HG03520 (cell line): ENCODE results near the gene SLC66A2.
"Not testable (repeated sequence)": the region's sequence is repeated elsewhere in the genome, so short reads cannot be mapped to it uniquely, and the experiment has no call there.

Experiments used
- ATAC-seq: cut with Tn5 transposase; IDR thresholded peaks from one replicate; pipeline ENCODE4 v1.9.1; 2021; ENCODE audit warnings: mild to moderate bottlenecking, moderate library complexity; ENCODE audit not compliant: unreplicated experiment

SLC66A2 gene

GRCh38 chr18:79951545-79952455 lies at the start of gene SLC66A2:
SLC66A2 (minus strand) TSS chr18:79951653; CDS start chr18:79950926, 727 bp downstream.
- ATAC-seq, result peak; percentile 65

GRCh38 chr18:80000877-80001276 lies 49.4 kb upstream of the SLC66A2 start:
- no peak for ATAC-seq

- ATAC-seq, result not testable (repeated sequence)
Measured at GRCh38 chr18:79999701-80000100, 48.2 kb upstream of the SLC66A2 start.

GRCh38 chr18:79991494-79991893 lies 40.0 kb upstream of the SLC66A2 start:
- ATAC-seq, result no peak

GRCh38 chr18:79989195-79989497 lies 37.7 kb upstream of the SLC66A2 start:
- ATAC-seq, result no peak

- peak; percentile 95 for ATAC-seq
Measured at GRCh38 chr18:79988451-79989194, 37.2 kb upstream of the SLC66A2 start, which contains the start of gene TXNL4A. TXNL4A (minus strand) TSS chr18:79988563; CDS start chr18:79988392, 171 bp downstream.

GRCh38 chr18:79988071-79988450 lies 36.6 kb upstream of the SLC66A2 start:
- ATAC-seq, result peak; percentile 47

DNA sequence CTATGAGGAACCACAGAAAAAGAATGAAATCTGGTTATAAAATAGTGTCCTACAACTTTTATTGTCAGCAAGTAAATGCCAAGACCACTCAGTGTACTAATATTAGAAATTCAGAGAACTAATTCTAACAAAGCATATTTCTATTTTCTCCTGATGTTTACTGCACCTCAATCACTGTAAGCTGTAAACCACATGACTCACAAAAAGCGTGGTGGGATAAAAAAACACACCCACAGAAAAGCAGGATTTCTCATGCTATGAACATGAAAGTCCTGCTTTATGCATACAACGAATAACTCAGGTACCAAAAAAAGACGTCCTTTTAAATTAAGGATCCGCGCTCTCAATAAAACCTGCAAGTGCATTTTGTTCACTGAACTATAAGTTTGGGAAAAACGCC lies 36.1 kb upstream of the SLC66A2 start:
- ATAC-seq, result no peak

- no peak for ATAC-seq
Measured at GRCh38 chr18:79986726-79987125, 35.3 kb upstream of the SLC66A2 start.

DNA sequence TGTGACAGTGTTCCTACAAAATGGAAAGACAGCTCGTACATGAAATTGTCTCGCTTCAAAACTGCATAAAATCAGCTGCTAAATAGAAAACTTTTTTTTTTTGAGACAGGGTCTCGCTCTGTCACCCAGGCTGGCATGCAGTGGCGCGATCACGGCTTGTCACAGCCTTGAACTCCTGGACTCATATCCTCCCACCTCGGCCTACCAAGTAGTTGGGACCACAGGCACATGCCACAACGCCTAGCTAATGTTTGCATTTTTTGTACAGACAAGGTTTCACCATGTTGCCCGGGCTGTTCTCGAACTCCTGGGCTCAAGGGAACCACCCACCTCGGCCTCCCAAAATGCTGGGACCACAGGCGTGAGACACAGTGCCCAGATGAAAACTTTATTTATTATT lies 33.7 kb upstream of the SLC66A2 start:
- no peak for ATAC-seq

DNA sequence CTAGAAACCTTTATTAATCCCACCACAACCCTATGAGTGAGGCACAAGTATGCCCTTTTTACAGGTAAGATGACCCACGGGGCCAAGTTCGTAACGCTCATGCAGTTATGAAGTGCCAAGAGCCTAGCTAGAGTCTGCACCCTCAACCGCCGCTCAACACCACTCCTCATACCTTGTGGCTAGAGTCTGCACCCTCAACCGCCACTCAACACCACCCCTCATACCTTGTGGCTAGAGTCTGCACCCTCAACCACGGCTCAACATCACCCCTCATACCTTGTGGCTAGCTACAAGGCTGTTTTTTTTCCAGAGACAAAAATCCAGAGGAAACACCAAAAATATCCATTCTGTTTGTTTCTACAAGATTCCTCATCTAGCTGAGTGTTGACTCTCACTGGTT lies 32.3 kb upstream of the SLC66A2 start:
- no peak for ATAC-seq

- no peak for ATAC-seq
Measured at GRCh38 chr18:79983253-79983652, 31.8 kb upstream of the SLC66A2 start.

GRCh38 chr18:79982736-79983135 lies 31.3 kb upstream of the SLC66A2 start:
- ATAC-seq, result no peak

DNA sequence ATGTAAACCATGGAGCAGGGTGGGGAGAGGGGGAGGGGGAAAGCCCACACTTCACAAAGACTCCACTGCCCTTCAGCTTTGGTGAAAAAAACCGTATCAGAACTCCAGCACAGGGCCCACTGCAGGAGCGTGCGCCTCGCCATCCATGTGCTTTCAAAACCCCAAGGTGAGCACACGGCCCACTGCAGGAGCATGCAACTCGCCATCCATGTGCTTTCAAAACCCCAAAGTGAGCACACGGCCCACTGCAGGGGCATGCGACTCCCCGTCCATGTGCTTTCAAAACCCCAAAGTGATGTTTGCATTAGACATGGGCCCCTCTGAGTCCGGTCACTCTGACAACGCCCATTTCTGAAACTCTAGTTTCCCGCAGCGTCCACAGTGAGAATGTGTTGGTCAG lies 29.1 kb upstream of the SLC66A2 start:
- no peak for ATAC-seq

DNA sequence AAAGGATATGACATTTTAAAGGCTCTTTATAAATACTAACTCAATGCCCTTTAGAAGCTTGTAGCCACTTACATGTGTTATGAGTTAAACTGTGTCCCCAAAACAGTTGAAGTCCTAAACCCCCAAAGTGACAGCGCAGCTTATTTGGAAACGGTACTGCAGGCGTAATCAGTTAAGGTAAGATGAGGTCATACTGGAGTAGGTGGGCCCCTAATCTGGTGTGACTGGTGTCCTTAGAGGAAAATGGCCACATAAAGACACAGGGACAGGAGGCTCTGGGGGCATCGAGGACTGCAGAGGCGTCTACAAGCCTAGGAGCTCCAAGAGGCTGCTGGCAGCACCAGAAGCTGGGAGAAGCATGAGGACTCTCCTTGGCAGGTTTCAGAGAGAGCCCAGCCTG lies 28.4 kb upstream of the SLC66A2 start:
- no peak for ATAC-seq

- no peak for ATAC-seq
Measured at GRCh38 chr18:79975985-79976680, 24.7 kb upstream of the SLC66A2 start.

DNA sequence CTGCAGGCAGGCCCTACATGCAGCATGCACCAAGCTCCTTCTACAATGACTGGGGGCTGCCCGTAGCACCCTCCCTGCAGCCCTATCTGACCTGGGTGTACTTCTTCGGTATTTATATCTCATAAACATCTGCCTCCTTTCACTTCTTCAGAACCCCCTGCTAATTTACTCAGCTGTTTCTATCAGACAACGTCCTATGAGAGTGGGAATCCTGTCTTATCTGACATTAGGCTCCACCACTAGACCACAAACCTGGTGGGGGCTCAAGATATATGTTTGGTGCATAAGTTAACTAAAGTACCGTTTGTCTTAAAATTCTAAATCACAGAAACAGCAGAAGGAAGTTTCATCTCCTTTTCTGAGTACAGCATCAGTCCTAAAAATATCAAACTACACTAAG lies 23.6 kb upstream of the SLC66A2 start:
- no peak for ATAC-seq

DNA sequence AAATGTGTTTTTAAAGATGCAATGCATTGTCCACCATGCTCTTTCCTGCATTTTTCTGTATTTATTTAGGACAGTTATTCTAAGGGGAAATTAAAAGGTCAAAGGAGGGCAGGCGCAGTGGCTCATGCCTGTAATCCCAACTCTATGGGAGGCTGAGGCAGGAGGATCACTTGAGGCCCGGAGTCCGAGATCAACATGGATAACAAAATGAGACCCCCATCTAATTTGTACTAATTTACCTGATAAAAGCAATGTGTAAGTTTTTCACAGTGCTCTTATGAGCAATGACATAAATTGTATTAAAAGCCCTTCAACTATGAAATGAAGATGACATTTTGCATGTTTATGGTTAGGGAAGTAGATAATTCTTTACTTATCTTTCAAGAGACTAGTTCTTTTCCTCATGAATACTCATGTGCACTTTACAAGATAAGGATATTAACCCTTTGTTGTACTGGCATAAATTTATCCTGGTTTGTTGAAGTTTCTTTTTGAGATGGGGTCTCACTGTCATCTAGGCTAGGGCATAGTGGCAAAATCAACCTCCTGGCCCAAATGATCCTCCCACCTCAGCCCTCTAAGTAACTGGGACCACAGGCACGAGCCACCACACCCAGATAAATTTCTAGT lies 22.7 kb upstream of the SLC66A2 start:
- no peak for ATAC-seq

- ATAC-seq, result no peak
Measured at GRCh38 chr18:79973517-79973916, 22.1 kb upstream of the SLC66A2 start.

DNA sequence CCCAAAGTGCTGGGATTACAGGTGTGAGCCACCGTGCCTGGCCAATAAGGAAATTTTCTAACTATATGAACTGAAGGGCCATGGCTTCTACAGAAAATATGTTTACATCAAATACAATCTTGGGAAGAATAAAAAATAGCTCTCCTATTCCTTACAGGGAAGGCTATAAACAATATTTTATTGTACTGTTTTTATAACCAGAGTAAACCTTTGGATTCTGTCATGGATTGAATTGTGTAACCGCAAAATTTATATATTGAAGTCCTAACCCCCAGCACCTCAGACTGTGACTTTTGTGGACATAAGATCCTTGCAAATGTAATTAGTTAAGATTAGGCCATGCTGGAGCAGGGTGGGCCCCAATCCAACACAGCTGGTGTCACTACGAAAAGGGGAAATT lies 21.3 kb upstream of the SLC66A2 start:
- ATAC-seq, result no peak

DNA sequence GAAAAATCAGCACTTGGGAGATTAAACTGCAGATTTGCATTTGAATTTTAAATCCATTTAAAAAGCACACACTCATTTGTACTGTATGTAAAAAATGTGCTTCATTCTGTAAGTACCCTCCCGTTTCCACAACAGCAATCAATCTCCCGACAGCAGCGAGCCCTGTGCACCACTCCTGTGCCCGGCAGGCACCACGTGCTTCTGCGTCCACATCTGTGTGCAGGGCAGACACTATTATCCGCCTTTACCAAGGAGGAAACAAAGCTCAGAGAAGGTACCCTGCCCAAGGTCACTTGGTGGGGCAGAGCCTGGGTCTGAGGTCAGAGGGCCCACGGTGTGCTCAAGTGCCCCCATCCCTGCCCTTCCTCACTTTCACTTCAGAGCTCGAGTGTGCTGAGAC lies 20.5 kb upstream of the SLC66A2 start:
- no peak for ATAC-seq
